HG03354 (cell line): ENCODE results near the gene SPEN.

ENCODE experiments used
- ATAC-seq: cut with Tn5 transposase; IDR thresholded peaks from one replicate; pipeline ENCODE4 v1.9.1; 2021; ENCODE audit warnings: mild to moderate bottlenecking; ENCODE audit not compliant: unreplicated experiment, poor library complexity, severe bottlenecking

SPEN gene

GRCh38 chr1:15928971-15929965, 81.8 kb downstream of the SPEN start:
- ATAC-seq: no peak

DNA sequence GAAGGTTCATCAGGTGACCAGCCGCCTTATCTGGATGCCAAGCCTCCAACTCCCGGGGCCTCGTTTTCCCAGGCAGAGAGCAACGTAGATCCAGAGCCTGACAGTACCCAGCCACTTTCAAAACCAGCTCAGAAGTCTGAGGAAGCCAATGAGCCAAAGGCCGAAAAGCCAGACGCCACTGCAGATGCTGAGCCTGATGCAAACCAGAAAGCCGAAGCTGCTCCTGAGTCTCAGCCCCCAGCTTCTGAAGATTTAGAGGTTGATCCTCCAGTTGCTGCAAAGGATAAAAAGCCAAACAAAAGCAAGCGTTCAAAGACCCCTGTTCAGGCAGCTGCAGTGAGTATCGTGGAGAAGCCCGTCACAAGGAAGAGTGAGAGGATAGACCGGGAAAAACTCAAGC, 83.9 kb downstream of the SPEN start:
- ATAC-seq: no peak

GRCh38 chr1:15931884-15932283, 84.4 kb downstream of the SPEN start:
- no peak for ATAC-seq

DNA sequence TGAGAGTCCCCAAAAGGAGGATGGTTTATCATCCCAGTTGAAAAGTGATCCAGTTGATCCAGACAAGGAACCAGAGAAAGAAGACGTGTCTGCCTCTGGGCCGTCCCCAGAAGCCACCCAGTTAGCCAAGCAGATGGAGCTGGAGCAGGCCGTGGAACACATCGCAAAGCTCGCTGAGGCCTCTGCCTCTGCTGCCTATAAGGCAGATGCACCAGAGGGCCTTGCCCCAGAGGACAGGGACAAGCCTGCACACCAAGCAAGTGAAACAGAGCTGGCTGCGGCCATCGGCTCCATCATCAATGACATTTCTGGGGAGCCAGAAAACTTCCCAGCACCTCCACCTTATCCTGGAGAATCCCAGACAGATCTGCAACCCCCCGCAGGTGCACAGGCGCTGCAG, 85.1 kb downstream of the SPEN start:
- no peak for ATAC-seq

DNA sequence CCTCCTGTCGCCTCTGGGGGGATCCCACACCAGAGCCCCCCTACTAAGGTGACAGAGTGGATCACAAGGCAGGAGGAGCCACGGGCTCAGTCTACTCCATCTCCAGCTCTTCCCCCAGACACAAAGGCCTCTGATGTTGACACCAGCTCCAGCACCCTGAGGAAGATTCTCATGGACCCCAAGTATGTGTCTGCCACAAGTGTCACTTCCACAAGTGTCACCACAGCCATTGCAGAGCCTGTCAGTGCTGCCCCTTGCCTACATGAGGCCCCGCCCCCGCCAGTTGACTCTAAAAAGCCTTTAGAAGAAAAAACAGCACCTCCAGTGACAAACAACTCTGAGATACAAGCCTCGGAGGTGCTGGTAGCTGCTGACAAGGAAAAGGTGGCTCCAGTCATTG, 86.2 kb downstream of the SPEN start:
- no peak for ATAC-seq

DNA sequence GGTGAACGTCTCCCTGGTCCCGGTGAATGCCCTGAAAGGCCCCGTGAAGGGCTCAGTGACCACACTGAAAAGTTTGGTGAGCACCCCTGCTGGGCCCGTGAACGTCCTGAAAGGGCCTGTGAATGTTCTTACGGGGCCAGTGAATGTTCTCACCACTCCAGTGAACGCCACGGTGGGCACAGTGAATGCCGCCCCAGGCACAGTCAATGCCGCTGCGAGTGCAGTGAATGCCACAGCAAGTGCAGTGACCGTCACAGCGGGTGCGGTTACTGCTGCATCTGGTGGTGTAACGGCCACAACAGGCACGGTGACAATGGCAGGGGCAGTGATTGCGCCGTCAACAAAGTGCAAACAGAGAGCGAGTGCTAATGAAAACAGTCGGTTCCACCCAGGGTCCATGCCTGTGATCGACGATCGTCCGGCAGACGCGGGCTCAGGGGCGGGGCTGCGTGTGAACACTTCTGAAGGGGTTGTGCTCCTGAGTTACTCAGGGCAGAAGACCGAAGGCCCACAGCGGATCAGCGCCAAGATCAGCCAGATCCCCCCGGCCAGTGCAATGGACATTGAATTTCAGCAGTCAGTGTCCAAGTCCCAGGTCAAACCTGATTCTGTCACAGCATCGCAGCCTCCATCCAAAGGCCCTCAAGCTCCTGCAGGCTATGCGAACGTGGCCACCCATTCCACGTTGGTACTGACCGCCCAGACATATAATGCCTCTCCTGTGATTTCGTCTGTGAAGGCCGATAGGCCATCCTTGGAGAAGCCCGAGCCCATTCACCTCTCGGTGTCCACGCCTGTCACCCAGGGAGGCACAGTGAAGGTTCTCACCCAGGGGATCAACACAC, 86.9 kb downstream of the SPEN start:
- ATAC-seq: no peak

DNA sequence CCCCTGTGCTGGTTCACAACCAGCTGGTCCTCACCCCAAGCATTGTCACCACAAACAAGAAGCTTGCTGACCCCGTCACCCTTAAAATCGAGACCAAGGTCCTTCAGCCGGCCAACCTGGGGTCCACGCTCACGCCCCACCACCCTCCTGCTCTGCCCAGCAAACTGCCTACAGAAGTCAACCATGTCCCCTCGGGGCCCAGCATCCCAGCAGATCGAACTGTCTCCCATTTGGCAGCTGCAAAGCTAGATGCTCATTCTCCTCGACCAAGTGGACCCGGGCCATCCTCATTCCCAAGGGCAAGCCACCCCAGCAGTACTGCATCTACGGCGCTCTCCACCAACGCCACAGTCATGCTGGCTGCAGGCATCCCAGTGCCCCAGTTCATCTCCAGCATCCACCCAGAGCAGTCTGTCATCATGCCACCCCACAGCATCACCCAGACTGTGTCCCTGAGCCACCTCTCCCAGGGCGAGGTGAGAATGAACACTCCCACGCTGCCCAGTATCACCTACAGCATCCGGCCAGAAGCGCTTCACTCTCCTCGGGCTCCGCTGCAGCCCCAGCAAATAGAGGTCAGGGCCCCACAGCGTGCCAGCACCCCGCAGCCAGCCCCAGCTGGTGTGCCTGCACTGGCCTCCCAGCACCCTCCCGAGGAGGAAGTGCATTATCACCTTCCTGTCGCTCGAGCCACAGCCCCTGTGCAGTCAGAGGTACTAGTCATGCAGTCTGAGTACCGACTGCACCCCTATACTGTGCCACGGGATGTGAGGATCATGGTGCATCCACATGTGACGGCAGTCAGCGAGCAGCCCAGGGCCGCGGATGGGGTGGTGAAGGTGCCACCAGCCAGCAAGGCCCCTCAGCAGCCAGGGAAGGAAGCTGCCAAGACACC, 87.8 kb downstream of the SPEN start:
- no peak for ATAC-seq

- ATAC-seq: no peak
These were observed 88.5 kb downstream of the SPEN start for GRCh38 chr1:15936025-15936424.

DNA sequence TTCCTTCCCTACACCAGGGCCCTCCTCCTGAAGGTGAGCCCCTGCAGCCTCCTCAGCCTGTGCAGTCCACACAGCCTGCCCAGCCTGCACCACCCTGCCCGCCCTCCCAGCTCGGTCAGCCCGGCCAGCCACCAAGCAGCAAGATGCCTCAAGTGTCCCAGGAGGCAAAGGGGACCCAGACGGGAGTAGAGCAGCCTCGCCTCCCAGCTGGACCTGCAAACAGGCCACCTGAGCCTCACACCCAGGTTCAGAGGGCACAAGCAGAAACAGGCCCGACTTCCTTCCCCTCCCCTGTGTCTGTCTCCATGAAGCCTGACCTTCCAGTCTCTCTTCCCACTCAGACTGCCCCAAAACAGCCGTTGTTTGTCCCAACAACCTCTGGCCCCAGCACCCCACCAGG, 89.6 kb downstream of the SPEN start:
- ATAC-seq: no peak

DNA sequence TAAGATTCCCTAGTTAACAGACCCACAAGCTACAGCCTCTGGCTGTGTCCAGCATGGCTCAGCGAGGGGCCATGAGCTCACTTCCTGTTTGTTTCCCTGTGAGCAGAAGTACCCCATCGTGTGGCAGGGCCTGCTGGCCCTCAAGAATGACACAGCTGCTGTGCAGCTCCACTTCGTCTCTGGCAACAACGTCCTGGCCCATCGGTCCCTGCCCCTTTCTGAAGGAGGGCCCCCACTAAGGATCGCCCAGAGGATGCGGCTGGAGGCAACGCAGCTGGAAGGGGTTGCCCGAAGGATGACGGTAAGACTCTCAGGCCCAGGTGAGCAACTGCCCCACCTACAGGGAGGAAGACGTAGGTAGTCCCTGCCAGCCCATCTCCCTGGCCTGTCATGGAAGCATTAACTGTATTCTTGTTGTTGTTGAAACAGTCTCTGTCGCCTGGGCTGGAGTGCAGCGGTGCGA, 90.2 kb downstream of the SPEN start:
- no peak for ATAC-seq

DNA sequence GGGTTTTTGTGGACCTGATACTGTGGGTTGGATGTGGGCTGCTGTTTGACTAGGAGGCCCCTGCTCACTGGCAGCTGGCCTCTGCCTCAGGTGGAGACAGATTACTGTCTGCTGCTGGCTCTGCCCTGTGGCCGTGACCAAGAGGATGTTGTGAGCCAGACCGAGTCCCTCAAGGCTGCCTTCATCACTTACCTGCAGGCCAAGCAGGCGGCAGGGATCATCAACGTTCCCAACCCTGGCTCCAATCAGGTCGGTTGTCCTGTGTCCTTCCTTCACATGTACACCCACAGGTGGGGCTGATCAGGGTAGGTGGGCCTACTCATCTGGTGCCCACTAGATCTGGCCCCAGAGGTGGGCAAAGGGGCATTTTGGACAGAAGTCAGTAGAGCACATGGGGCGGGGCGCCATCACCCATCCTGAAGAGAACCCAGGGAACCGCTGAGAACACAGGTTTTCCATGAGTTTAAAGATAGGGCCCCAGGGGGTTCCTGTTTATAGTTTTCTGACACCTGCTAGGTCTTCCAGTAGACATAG, 91.2 kb downstream of the SPEN start:
- no peak for ATAC-seq

DNA sequence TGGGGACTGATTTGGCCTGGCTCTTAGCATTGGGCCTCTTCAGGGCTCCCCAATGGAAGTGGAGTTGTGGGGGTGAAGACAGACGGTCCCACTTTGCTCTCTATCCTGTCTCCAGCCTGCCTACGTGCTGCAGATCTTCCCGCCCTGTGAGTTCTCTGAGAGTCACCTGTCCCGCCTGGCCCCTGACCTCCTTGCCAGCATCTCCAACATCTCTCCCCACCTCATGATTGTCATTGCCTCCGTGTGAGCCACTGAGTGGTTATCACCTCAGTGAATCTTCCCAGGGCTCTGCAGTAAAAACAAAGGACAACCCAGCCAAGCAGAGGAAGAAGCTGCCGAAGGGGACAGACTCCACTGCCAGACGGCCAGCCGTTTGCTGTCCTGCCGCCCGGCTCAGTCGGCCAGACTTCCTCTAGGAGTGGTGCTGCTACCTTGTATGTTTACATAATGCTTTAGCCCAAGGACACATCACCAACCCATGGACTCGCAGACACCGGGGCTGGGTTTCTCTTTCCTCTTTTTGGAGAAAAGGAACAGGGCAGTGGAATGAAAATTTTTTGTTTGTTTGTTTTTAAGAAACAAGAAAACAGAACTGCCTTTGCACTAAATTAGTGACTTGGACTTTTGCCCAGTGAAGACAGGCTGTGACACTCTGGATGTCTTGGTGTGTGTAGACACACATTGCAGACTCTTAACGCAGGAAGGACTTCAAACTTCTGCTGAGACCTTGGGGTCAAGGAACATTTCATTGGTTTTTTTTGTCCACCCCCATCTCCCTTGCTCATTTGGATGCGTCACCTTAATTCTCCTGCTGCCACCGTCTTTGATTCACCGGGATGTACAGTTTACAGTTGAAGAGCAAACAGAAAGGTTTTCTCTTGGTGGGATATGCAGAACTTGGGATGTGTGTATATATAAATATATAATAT, 91.9 kb downstream of the SPEN start:
- no peak for ATAC-seq

DNA sequence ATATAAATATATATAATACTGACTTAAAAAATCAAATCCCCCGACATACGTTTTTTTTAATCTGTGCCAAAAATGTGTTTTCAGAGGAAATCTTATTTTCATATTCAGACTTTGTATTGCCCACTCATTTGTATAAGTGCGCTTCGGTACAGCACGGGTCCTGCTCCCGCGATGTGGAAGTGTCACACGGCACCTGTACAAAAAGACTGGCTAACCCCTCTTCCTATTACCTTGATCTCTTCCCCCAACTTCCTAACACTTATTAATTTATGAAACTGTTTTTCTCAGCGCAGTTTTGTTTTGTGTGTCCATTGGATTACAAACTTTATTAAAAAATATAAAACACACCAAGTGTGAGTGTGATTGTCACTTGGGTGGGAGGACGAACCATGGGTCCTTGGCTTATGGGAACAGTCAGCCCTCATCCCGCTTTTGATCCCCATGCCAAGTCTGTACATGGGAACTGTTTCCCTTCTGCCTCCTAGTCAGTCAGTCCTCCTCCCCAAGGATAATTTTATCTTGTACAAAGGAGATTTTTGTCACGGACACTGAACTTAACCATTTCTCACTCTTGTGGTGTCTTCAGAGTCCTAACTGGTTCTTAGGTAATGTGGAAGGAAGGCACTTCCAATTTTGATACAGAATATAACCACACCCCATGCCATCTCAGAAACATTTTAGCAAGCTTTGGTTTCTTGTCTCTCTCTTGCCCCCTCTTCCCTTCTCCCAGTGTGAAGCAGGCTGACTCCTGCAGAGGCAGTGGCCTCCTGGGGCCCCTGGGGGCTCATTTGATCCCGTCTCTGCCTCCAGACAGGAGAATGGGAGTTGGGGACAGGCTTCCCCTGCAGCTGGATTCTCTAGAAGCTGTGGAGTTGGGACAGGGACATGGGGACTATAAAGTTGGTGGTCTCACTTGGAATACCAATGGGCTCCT, 92.9 kb downstream of the SPEN start:
- ATAC-seq: no peak

DNA sequence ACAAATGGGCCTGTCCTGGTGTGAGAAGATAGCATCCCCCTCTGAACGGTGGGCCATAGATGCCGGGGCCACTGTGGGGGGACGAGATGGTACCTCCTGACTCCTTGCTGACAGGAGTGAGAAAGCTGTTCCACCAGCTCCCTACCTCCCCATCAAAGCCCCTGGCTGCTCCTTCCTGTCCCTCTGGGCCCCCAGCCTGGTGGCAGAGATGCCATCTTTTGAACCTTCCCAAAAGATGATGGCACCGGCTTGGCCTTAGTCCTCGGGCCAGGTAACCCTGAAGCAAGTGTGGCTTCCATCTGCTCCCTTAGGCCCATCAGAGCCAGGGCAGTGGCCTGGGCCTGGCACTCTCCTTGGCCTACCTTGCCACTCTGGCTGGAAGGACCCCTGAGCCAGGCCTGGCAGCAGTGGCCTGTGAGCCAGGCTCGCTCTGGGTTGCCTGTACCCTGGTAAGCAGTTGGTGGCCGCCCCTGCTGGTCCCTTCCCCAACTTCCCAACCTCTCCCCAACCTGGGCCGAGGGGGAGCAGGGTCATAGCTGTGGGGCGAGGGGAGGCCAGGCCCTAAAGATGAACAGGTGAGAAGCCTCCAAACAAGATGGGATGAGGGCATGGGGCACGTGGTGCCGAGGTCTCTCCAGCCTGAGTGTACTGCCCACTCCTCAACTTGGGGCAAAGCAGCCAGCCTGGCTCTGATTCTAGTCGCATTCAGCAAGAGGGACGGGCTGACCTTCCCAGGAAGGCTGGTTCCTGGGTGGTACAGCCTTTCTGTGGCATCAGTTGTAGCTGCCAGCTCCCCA, 93.7 kb downstream of the SPEN start:
- no peak for ATAC-seq

GRCh38 chr1:15941899-15942660, 94.6 kb downstream of the SPEN start:
- no peak for ATAC-seq
